Activated CD4-positive, alpha-beta T cell treated with anti-CD3 and anti-CD28 coated beads for 24 hours (primary cell): ENCODE data around the gene SPATA31D4.
"Not testable (repeated sequence)": the region's sequence is repeated elsewhere in the genome, so short reads cannot be mapped to it uniquely, and the experiment has no call there.

Experiments used
- DNase-seq, 2 donors: peaks; one replicate each; pipeline ENCODE4 v3.0.0-alpha.2; 2020; ENCODE audit warnings: low read depth in 2 of 2

The SPATA31D4 gene

GRCh38 chr9:81928305-81928704, at the start of gene SPATA31D4:
Gene SPATA31D4 (plus strand): TSS chr9:81928428. CDS start chr9:81928514, 86 bp downstream.
- not testable (repeated sequence) for DNase-seq

GRCh38 chr9:81878530-81878929, 49.7 kb upstream of the SPATA31D4 start:
- DNase-seq: no peak

- DNase-seq: no peak
These were observed 48.7 kb upstream of the SPATA31D4 start for GRCh38 chr9:81879501-81879916.

GRCh38 chr9:81885602-81886001, 42.6 kb upstream of the SPATA31D4 start:
- DNase-seq: no peak

GRCh38 chr9:81886665-81887064, 41.6 kb upstream of the SPATA31D4 start:
- DNase-seq: no peak

- no peak for DNase-seq
These were observed 38.1 kb upstream of the SPATA31D4 start for GRCh38 chr9:81890104-81890503.

GRCh38 chr9:81892440-81892839, 35.8 kb upstream of the SPATA31D4 start:
- DNase-seq: no peak

GRCh38 chr9:81893929-81894328, 34.3 kb upstream of the SPATA31D4 start:
- DNase-seq: no peak

GRCh38 chr9:81894891-81895290, 33.3 kb upstream of the SPATA31D4 start:
- DNase-seq: no peak

- no peak for DNase-seq
These were observed 32.2 kb upstream of the SPATA31D4 start for GRCh38 chr9:81896070-81896469.

- DNase-seq: no peak
These were observed 29.4 kb upstream of the SPATA31D4 start for GRCh38 chr9:81898851-81899250.

- no peak for DNase-seq
These were observed 26.0 kb upstream of the SPATA31D4 start for GRCh38 chr9:81902196-81902595.

- no peak for DNase-seq
These were observed 25.6 kb upstream of the SPATA31D4 start for GRCh38 chr9:81902626-81903025.

GRCh38 chr9:81906671-81907070, 21.6 kb upstream of the SPATA31D4 start:
- DNase-seq: no peak

- no peak for DNase-seq
These were observed 16.1 kb upstream of the SPATA31D4 start for GRCh38 chr9:81912135-81912534.

- DNase-seq: no peak
These were observed 12.3 kb upstream of the SPATA31D4 start for GRCh38 chr9:81915801-81916505.

- not testable (repeated sequence) for DNase-seq
These were observed 9.7 kb upstream of the SPATA31D4 start for GRCh38 chr9:81918507-81918906.

- DNase-seq: not testable (repeated sequence)
These were observed 1.9 kb downstream of the SPATA31D4 start for GRCh38 chr9:81930147-81930546.

- not testable (repeated sequence) for DNase-seq
These were observed 5.3 kb downstream of the SPATA31D4 start for GRCh38 chr9:81933547-81933946.

- not testable (repeated sequence) for DNase-seq
These were observed 15.2 kb downstream of the SPATA31D4 start, which contains the start of gene SPATA31D3 for GRCh38 chr9:81943393-81943792. Gene SPATA31D3 (plus strand): TSS chr9:81943500. CDS start chr9:81943586, 86 bp downstream.

GRCh38 chr9:81948650-81949049, 20.4 kb downstream of the SPATA31D4 start:
- DNase-seq: not testable (repeated sequence)

GRCh38 chr9:81953096-81953495, 24.9 kb downstream of the SPATA31D4 start:
- DNase-seq: no peak

- DNase-seq: no peak
These were observed 27.4 kb downstream of the SPATA31D4 start for GRCh38 chr9:81955625-81956024.
